HG03432 (cell line): ENCODE results near the gene KHDC1L.
"Not testable (repeated sequence)": the region's sequence is repeated elsewhere in the genome, so short reads cannot be mapped to it uniquely, and the experiment has no call there.

Source experiments
- ATAC-seq: cut with Tn5 transposase; IDR thresholded peaks from one replicate; pipeline ENCODE4 v1.9.1; 2021; ENCODE audit warnings: mild to moderate bottlenecking, moderate library complexity; ENCODE audit not compliant: unreplicated experiment

Gene KHDC1L

GRCh38 chr6:73207221-73207837 lies 18.0 kb downstream of the KHDC1L start:
- no peak for ATAC-seq

DNA sequence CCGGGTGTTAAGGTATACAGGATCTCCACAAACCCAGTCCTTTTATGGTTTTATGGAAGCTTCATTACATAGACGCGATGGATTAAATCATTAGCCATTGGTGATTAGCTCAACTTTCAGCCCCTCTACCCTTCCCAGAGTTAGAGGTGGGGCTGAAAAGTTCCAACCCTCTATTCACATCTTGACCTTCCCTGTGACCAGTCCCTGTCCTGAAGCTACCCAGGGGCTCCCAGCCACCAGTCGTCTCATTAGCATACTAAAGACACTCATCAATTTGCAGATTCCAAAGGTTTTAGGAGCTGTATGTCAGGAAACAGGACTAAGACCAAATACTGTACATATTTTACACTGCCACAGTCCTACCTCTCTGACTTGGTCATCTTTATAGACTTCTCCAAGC lies 21.0 kb downstream of the KHDC1L start:
- ATAC-seq: no peak

DNA sequence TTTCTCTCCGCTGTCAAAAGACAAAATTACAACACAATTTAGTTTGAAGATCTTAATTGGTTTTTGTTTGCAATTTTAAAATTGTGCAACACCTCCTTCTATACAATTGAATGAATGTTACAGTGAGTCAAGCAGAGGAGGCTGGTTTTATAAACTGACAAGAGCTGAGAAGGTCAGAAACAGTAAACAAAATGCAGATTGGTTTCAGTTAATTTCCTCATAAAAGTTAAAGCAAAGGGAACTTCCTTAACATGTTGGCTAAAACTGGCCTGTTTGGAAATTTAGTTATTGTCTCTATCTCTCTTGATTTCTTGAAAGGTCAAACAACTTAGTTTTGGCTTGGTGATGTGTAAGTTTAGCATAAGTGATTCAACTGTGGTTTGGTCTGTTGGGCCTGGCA lies 22.2 kb downstream of the KHDC1L start:
- ATAC-seq: no peak

DNA sequence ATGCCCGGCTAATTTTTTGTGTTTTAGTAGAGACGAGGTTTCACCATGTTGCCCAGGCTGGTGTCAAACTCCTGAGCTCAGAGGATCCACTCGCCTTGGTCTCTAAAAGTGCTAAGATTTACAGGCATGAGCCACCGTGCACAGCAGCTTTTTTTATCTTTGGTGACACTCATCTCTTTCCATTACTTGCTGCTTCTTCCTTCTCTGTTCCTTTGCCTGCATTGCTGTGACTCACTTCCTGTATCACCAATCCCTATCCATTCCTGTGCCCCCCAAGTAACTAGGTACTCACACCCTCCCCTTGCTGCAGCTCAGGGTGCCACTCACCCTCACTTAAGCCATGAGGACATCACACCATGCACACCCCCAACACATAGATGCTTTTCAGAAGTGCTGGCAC lies 24.6 kb downstream of the KHDC1L start:
- no peak for ATAC-seq

- ATAC-seq: no peak
Observed at GRCh38 chr6:73200247-73200646, 25.0 kb downstream of the KHDC1L start.

DNA sequence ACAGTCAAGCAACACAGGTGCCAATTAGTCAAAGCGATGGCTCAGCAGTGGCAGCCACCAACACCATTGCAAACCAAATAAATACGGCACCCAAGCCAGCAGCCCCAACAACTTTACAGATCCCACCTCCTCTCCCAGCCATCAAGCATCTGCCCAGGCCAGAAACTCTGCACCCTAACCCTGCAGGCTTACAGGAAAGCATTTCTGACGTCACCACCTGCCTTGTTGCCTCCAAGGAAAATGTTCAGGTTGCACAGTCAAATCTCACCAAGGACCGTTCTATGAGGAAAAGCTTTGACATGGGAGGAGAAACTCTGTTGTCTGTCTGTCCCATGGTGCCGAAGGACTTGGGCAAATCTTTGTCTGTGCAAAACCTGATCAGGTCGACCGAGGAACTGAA lies 30.6 kb downstream of the KHDC1L start:
- ATAC-seq: no peak

- not testable (repeated sequence) for ATAC-seq
Observed at GRCh38 chr6:73193302-73193701, 32.0 kb downstream of the KHDC1L start.

GRCh38 chr6:73182021-73182607 lies 43.2 kb downstream of the KHDC1L start:
- peak; percentile 39 for ATAC-seq

- peak; percentile 79 for ATAC-seq
Observed at GRCh38 chr6:73180763-73181619, 44.3 kb downstream of the KHDC1L start.

GRCh38 chr6:73180076-73180738 lies 45.1 kb downstream of the KHDC1L start:
- no peak for ATAC-seq

DNA sequence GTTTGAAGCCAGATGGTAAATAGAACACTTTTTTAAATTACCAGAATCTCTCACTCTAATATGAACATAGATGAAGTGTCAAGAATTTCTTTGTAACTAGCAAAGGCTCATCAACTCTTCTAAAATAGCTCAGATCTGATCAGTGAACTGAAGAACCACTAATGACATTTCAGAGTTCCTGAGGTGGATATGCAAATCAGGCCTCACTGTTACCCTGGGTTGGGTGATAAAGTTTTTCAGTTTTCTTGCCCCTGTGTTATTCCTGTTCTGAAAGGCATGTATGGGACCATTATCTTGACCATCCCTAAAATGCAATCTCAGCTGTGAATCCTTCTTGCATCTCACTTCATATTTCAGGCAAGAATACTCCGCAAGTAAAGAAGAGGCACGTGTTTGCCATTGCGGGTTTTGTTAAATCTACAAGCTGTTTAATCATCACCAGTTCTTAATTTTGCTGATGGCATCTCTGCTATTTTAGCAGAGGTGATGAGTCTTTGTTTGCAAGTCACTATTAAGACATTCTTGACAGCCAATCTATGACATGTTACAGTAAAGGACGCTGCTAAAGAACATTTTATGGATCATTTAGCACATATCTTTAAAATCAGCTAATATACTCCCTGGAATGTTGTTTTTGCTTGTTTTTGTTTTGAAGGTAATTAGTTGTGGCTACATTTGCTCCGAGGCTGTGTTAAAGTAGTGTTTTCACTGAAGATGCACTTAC lies 47.9 kb downstream of the KHDC1L start:
- ATAC-seq: peak; percentile 75

DNA sequence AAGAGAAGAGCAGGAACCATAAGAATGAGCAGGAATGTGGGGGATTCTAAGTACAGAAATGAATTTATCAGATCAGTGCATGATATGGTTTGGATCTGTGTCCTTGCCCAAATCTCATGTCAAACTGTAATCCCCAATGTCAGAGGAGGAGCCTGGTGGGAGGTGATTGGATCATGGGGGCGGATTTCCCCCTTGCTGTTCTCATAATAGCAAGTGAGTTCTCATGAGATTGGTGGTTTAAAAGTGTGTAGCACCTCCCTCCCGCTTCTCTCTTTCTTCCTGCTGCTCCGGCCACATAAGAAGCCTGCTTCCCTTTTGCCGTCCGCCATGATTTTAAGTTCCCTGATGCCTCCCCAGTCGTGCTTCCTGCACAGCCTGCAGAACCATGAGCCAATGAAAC lies 49.2 kb downstream of the KHDC1L start:
- ATAC-seq: no peak

DNA sequence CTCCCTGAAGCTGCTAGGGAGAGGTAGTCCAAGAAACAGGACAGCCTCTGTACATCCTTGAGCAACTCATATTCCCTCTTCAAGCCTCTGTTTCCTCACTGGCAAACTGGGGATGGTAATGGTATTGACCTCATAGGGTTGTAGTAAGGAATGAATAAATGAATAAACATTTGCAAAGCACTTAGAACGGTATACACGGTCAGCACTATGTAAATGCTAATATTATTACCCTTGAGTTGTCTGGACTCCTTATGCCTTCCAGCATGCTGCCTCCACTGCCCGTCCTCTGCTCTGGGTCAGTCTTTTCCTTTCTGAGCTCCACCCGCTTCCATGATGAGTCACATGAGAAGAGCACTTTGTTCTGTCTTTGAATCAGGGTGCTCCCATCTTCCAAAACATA lies 50.6 kb downstream of the KHDC1L start:
- ATAC-seq: no peak
